ENCODE data around the gene CA10.

Gene CA10

GRCh38 chr17:51643702-51644490 is 514.6 kb downstream of the CA10 start:
- no peak for DNase-seq (ENCODE audit: low read depth)

- no peak for DNase-seq (ENCODE audit: low read depth)
Observed at GRCh38 chr17:51642029-51642428, 516.5 kb downstream of the CA10 start.

GRCh38 chr17:51640108-51640622 is 518.3 kb downstream of the CA10 start:
- no peak for DNase-seq (ENCODE audit: low read depth)

GRCh38 chr17:51638971-51639370 is 519.5 kb downstream of the CA10 start:
- DNase-seq (ENCODE audit: low read depth), result no peak

GRCh38 chr17:51636291-51636690 is 522.2 kb downstream of the CA10 start:
- no peak for DNase-seq (ENCODE audit: low read depth)

- no peak for DNase-seq (ENCODE audit: low read depth)
Observed at GRCh38 chr17:51630101-51630671, 528.3 kb downstream of the CA10 start.

- no peak for DNase-seq (ENCODE audit: low read depth)
Observed at GRCh38 chr17:51629232-51629631, 529.3 kb downstream of the CA10 start.

- DNase-seq (ENCODE audit: low read depth), result no peak
Observed at GRCh38 chr17:51627779-51628178, 530.7 kb downstream of the CA10 start.

- DNase-seq (ENCODE audit: low read depth), result no peak
Observed at GRCh38 chr17:51618476-51618875, 540.0 kb downstream of the CA10 start.

- no peak for DNase-seq (ENCODE audit: low read depth)
Observed at GRCh38 chr17:51617986-51618385, 540.5 kb downstream of the CA10 start.

- DNase-seq (ENCODE audit: low read depth), result no peak
Observed at GRCh38 chr17:51613255-51613654, 545.3 kb downstream of the CA10 start.

- DNase-seq (ENCODE audit: low read depth), result no peak
Observed at GRCh38 chr17:51612692-51613091, 545.8 kb downstream of the CA10 start.

- no peak for DNase-seq (ENCODE audit: low read depth)
Observed at GRCh38 chr17:51611585-51611984, 546.9 kb downstream of the CA10 start.

- no peak for DNase-seq (ENCODE audit: low read depth)
Observed at GRCh38 chr17:51610834-51611233, 547.7 kb downstream of the CA10 start.

- no peak for DNase-seq (ENCODE audit: low read depth)
Observed at GRCh38 chr17:51610155-51610554, 548.4 kb downstream of the CA10 start.

- DNase-seq (ENCODE audit: low read depth), result no peak
Observed at GRCh38 chr17:51608251-51608933, 550.1 kb downstream of the CA10 start.

GRCh38 chr17:51607512-51607911 is 551.0 kb downstream of the CA10 start:
- DNase-seq (ENCODE audit: low read depth), result no peak

- no peak for DNase-seq (ENCODE audit: low read depth)
Observed at GRCh38 chr17:51604299-51605020, 554.1 kb downstream of the CA10 start.

- DNase-seq (ENCODE audit: low read depth), result no peak
Observed at GRCh38 chr17:51601622-51602261, 556.8 kb downstream of the CA10 start.

- DNase-seq (ENCODE audit: low read depth), result no peak
Observed at GRCh38 chr17:51598824-51599223, 559.7 kb downstream of the CA10 start.

GRCh38 chr17:51597345-51597744 is 561.2 kb downstream of the CA10 start:
- no peak for DNase-seq (ENCODE audit: low read depth)

Data from activated T-helper 9 cell treated with anti-CD3 and anti-CD28 coated beads, Interleukin-2, amount 50 U/mL, for 16 hours (primary cell).